Femur (tissue), 1 donor: ENCODE data around the gene ZNF678.
"Not testable (repeated sequence)": the region's sequence is repeated elsewhere in the genome, so short reads cannot be mapped to it uniquely, and the experiment has no call there.

Source experiments
- DNase-seq: peaks from one replicate; pipeline ENCODE4 v3.0.0-alpha.2; 2017

Gene ZNF678

GRCh38 chr1:227556288-227556687, 7.1 kb upstream of the ZNF678 start:
- no peak for DNase-seq

GRCh38 chr1:227557962-227558725, 5.2 kb upstream of the ZNF678 start:
- no peak for DNase-seq

- peak; percentile 52 for DNase-seq
Measured at GRCh38 chr1:227558732-227559262, 4.6 kb upstream of the ZNF678 start.

- DNase-seq: no peak
Measured at GRCh38 chr1:227559499-227559898, 3.9 kb upstream of the ZNF678 start.

GRCh38 chr1:227559926-227560325, 3.4 kb upstream of the ZNF678 start:
- DNase-seq: no peak

GRCh38 chr1:227560393-227561173, 2.8 kb upstream of the ZNF678 start:
- no peak for DNase-seq

GRCh38 chr1:227561241-227561907, 2.0 kb upstream of the ZNF678 start:
- DNase-seq: no peak

- DNase-seq: no peak
Measured at GRCh38 chr1:227562037-227562436, 1.3 kb upstream of the ZNF678 start.

- no peak for DNase-seq
Measured at GRCh38 chr1:227562933-227563323, 428 bp upstream of the ZNF678 start.

GRCh38 chr1:227567256-227567655, 3.9 kb downstream of the ZNF678 start:
- DNase-seq: no peak

GRCh38 chr1:227568593-227568992, 5.2 kb downstream of the ZNF678 start:
- no peak for DNase-seq

GRCh38 chr1:227572752-227573151, 9.4 kb downstream of the ZNF678 start:
- no peak for DNase-seq

- no peak for DNase-seq
Measured at GRCh38 chr1:227574926-227575325, 11.6 kb downstream of the ZNF678 start.

GRCh38 chr1:227576189-227576588, 12.8 kb downstream of the ZNF678 start:
- DNase-seq: no peak

GRCh38 chr1:227577500-227577899, 14.1 kb downstream of the ZNF678 start:
- DNase-seq: no peak

GRCh38 chr1:227583354-227583753, 20.0 kb downstream of the ZNF678 start:
- no peak for DNase-seq

- no peak for DNase-seq
Measured at GRCh38 chr1:227586733-227587132, 23.4 kb downstream of the ZNF678 start.

- DNase-seq: no peak
Measured at GRCh38 chr1:227587968-227588367, 24.6 kb downstream of the ZNF678 start.

GRCh38 chr1:227588769-227589168, 25.4 kb downstream of the ZNF678 start:
- not testable (repeated sequence) for DNase-seq

- not testable (repeated sequence) for DNase-seq
Measured at GRCh38 chr1:227589777-227590176, 26.4 kb downstream of the ZNF678 start.

GRCh38 chr1:227596222-227596621, 32.9 kb downstream of the ZNF678 start:
- DNase-seq: not testable (repeated sequence)

- no peak for DNase-seq
Measured at GRCh38 chr1:227603327-227603726, 40.0 kb downstream of the ZNF678 start.

GRCh38 chr1:227604446-227604845, 41.1 kb downstream of the ZNF678 start:
- DNase-seq: no peak
